ENCODE results near the gene PACSIN1. TPM values are rescaled to one million over a fixed set of nuclear protein-coding genes. Genes with fewer than 3 reads are reported as not detected.

The PACSIN1 gene
- total RNA-seq, 1 experiment from 2014 or later: 0.26 TPM

DNA sequence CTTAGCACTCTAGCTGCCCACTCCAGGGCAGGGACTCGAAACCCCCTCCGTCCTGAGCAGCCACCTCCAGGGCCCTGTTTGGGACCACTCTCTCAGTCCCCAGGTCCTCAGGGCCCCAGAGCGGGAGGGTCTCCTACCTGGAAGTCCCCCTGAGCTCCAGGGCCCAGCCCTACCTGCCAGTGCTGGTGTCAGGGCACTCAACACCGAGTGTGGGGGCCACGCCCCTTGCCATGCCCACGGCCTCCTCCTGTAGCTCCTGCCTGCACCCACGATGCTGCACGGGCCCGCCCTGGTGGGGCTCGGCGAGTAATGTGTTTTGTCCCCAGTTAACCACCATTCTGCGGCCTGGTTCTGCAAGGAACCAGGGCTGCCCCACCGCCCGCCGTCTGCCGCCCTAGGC lies 68.8 kb downstream of the PACSIN1 start:
- intact Hi-C loops (cut with micrococcal nuclease; ENCODE audit: unreplicated experiment): no loop called here
- TF ChIP-seq, protein P1, sequence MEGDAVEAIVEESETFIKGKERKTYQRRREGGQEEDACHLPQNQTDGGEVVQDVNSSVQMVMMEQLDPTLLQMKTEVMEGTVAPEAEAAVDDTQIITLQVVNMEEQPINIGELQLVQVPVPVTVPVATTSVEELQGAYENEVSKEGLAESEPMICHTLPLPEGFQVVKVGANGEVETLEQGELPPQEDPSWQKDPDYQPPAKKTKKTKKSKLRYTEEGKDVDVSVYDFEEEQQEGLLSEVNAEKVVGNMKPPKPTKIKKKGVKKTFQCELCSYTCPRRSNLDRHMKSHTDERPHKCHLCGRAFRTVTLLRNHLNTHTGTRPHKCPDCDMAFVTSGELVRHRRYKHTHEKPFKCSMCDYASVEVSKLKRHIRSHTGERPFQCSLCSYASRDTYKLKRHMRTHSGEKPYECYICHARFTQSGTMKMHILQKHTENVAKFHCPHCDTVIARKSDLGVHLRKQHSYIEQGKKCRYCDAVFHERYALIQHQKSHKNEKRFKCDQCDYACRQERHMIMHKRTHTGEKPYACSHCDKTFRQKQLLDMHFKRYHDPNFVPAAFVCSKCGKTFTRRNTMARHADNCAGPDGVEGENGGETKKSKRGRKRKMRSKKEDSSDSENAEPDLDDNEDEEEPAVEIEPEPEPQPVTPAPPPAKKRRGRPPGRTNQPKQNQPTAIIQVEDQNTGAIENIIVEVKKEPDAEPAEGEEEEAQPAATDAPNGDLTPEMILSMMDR (IDR thresholded peaks at IDR 0.05; ENCODE audit: unreplicated experiment): no peak
- Mint-ChIP-seq H3K9me3 (ENCODE audit: low read depth, unreplicated experiment) (no peaks in the 10 kb centered on the region), H3K4me1 (ENCODE audit: low read depth, unreplicated experiment) (peaks cover 15% of the 10 kb centered on the region), H3K27ac (ENCODE audit: unreplicated experiment) (no peak overlapping the region), H3K4me3 (ENCODE audit: low read depth, unreplicated experiment) (no peak overlapping the region), H3K36me3 (ENCODE audit: insufficient read depth, unreplicated experiment) (no peaks in the 10 kb centered on the region), H3K27me3 (ENCODE audit: unreplicated experiment) (peaks cover 6% of the 10 kb centered on the region)
- BruUV-seq (replicated peaks): no TSS peak
- CTCF ChIA-PET: interaction anchor here (2.1 kb wide), 1 partner anchor 12 kb away, joined by 11 read pairs; no protein-coding TSS in a partner anchor
- DNase-seq: no peak

DNA sequence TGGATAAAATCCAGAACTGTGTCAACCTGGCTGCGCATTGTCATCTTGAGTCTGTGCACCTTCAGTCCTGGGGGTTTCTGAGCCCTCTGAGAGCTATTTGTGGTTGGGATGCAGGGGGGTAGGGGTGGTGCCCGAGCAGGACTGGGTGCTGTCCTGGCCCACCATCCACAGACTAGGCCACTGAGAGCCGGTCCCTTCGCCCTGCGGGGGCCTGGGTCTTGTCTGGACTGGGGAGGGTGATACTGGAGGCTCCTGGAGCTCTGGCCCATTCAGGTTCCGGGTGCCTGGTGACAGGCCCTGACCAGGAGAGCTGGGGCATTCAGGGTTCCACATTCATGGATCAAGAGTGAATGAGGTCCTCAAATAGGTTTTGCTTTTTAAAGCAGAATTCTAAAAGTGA lies 69.3 kb downstream of the PACSIN1 start:
- H3K4me1 Mint-ChIP-seq (ENCODE audit: low read depth, unreplicated experiment): peaks cover 10% of the 10 kb centered on the region
- intact Hi-C loops (cut with micrococcal nuclease; ENCODE audit: unreplicated experiment): no loop called here
- BruUV-seq (replicated peaks): no TSS peak
- H3K9me3 Mint-ChIP-seq (ENCODE audit: low read depth, unreplicated experiment): no peaks in the 10 kb centered on the region
- TF ChIP-seq, protein P1 (IDR thresholded peaks at IDR 0.05; ENCODE audit: unreplicated experiment): no peak
- H3K27me3 Mint-ChIP-seq (ENCODE audit: unreplicated experiment): peaks cover under 1% of the 10 kb centered on the region
- CTCF ChIA-PET: interaction anchor here (1.3 to 2.1 kb wide), 3 partner anchors 11 to 76 kb away, joined by 4 to 11 read pairs (median 5); no protein-coding TSS in a partner anchor
- H3K4me3 Mint-ChIP-seq (ENCODE audit: low read depth, unreplicated experiment): no peak overlapping the region
- no peak for DNase-seq
- no peak overlapping the region for H3K27ac Mint-ChIP-seq (ENCODE audit: unreplicated experiment)
- H3K36me3 Mint-ChIP-seq (ENCODE audit: insufficient read depth, unreplicated experiment): no peaks in the 10 kb centered on the region

DNA sequence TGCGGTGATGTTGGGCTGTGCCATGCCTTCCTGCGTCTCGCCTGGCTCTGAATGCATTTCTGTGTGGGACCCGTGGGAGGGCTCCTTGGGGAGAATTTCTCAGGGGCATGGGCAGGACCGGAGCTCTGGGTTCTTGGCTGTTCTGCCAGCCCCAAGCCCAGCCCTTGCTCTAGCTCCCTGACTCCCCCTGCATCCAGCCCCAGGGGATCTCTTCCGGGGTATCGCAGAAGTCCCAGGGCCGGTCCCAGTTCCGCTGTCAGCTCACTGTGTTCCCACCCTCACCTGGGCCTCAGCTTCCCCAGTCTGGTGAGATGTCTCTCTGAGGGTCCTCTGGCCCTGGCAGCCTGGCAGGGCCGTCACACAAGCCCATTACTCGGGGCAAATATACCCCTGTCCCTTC lies 69.8 kb downstream of the PACSIN1 start:
- Mint-ChIP-seq H3K4me1 (ENCODE audit: low read depth, unreplicated experiment) (peaks cover 10% of the 10 kb centered on the region), H3K4me3 (ENCODE audit: low read depth, unreplicated experiment) (no peak overlapping the region), H3K9me3 (ENCODE audit: low read depth, unreplicated experiment) (no peaks in the 10 kb centered on the region), H3K36me3 (ENCODE audit: insufficient read depth, unreplicated experiment) (no peaks in the 10 kb centered on the region), H3K27me3 (ENCODE audit: unreplicated experiment) (no peaks in the 10 kb centered on the region), H3K27ac (ENCODE audit: unreplicated experiment) (no peak overlapping the region)
- no TSS peak for BruUV-seq (replicated peaks)
- TF ChIP-seq, protein P1 (IDR thresholded peaks at IDR 0.05; ENCODE audit: unreplicated experiment): no peak
- intact Hi-C loops (cut with micrococcal nuclease; ENCODE audit: unreplicated experiment): no loop called here
- no peak for DNase-seq
- CTCF ChIA-PET: interaction anchor here (0.6 to 1.4 kb wide), 3 partner anchors 11 to 412 kb away, joined by 3 to 5 read pairs (median 4); no protein-coding TSS in a partner anchor

DNA sequence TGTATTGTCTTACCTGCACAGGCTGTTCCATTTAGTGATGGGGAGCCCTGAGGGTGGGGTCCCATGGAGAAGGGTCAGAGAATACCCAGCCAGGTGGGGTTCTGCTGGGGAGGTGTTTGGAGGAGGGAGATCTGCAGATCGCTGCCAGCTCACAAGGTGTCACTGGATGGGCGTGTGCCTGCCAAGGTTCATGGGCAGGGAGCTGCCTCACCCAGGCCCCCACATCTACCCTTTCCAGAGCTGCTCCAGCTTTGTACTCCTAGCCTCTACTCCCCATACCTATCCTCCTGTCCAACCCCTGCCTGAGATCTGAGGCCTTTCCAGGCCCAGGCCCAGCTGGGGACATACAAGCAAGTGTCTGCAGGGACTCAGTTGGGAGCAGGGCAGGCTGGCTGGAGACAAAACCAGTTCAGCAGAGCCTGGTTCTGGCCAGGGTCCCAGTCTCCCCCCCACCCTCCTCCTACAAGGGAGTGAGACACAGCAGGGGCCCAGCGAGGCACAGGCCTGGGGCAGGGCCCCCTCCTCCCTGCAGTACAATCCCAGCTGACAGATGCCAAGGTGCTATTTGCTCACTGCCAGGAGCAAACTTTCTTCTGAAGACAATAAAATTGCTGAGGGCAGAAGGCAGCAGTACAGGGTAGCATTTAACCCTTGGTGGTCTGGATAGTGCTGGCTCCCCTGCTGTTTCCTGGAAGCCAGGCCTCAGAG lies 70.5 kb downstream of the PACSIN1 start:
- H3K27me3 Mint-ChIP-seq (ENCODE audit: unreplicated experiment): no peaks in the 10 kb centered on the region
- H3K27ac Mint-ChIP-seq (ENCODE audit: unreplicated experiment): no peak overlapping the region
- H3K4me1 Mint-ChIP-seq (ENCODE audit: low read depth, unreplicated experiment): peaks cover 10% of the 10 kb centered on the region
- no peaks in the 10 kb centered on the region for H3K36me3 Mint-ChIP-seq (ENCODE audit: insufficient read depth, unreplicated experiment)
- peak; percentile 43 for DNase-seq
- intact Hi-C loops (cut with micrococcal nuclease; ENCODE audit: unreplicated experiment): no loop called here
- H3K4me3 Mint-ChIP-seq (ENCODE audit: low read depth, unreplicated experiment): no peak overlapping the region
- no peaks in the 10 kb centered on the region for H3K9me3 Mint-ChIP-seq (ENCODE audit: low read depth, unreplicated experiment)
- BruUV-seq (replicated peaks): no TSS peak
- CTCF ChIA-PET: interaction anchor here (0.6 to 1.8 kb wide), 6 partner anchors 10 to 412 kb away, joined by 3 to 5 read pairs (median 4); no protein-coding TSS in a partner anchor
- TF ChIP-seq, protein P1 (IDR thresholded peaks at IDR 0.05; ENCODE audit: unreplicated experiment): no peak

Measured in Calu3 (cell line).